ENCODE measurements around the gene ZRANB3. TPM values are rescaled to one million over a fixed set of nuclear protein-coding genes. Genes with fewer than 3 reads are reported as not detected.
"Not testable (repeated sequence)": the region's sequence is repeated elsewhere in the genome, so short reads cannot be mapped to it uniquely, and the experiment has no call there.

Gene ZRANB3
- total RNA-seq, 3 donors from 2014 or later, result 3.2 to 6.1 (median 5.6) TPM

DNA sequence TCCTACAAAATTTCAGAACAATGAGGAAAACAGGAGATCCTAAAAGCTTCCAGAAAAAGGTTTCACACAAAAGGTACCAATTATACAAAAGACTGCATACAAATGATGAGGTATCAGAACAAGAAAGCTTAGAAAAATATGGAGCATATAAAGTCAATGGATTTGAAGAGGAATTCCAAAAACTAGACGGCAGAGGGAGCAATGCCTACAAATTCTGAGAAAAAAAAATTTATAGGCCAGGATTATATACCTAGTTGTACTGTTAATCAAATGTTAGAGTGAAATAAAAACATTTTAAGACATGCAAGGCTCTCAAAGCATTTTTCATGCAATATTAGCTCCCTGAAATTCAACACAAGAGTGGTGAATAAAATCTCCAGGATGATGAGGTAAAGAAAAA is 106.2 kb downstream of the ZRANB3 start:
- Histone ChIP-seq H3K27me3 (no peaks in the 10 kb centered on the region), H3K9me3 (peaks cover 9 to 12% of the 10 kb centered on the region in 2 donors), H3K4me1 (no peaks in the 10 kb centered on the region), H3K4me3 (no peak overlapping the region), H3K36me3 (no peaks in the 10 kb centered on the region), H3K27ac (no peak overlapping the region)
- intact Hi-C loops (cut with DNase I; ENCODE audit: low total_unique reads), result no loop called here
- no peak for DNase-seq (ENCODE audit: low spot score in 2 of 2)
- TF ChIP-seq POLR2A (IDR thresholded peaks at IDR 0.05) (no peak), POLR2AphosphoS5 (IDR thresholded peaks at IDR 0.05) (no peak)
- TF ChIP-seq, protein P1, sequence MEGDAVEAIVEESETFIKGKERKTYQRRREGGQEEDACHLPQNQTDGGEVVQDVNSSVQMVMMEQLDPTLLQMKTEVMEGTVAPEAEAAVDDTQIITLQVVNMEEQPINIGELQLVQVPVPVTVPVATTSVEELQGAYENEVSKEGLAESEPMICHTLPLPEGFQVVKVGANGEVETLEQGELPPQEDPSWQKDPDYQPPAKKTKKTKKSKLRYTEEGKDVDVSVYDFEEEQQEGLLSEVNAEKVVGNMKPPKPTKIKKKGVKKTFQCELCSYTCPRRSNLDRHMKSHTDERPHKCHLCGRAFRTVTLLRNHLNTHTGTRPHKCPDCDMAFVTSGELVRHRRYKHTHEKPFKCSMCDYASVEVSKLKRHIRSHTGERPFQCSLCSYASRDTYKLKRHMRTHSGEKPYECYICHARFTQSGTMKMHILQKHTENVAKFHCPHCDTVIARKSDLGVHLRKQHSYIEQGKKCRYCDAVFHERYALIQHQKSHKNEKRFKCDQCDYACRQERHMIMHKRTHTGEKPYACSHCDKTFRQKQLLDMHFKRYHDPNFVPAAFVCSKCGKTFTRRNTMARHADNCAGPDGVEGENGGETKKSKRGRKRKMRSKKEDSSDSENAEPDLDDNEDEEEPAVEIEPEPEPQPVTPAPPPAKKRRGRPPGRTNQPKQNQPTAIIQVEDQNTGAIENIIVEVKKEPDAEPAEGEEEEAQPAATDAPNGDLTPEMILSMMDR (IDR thresholded peaks at IDR 0.05), result no peak

DNA sequence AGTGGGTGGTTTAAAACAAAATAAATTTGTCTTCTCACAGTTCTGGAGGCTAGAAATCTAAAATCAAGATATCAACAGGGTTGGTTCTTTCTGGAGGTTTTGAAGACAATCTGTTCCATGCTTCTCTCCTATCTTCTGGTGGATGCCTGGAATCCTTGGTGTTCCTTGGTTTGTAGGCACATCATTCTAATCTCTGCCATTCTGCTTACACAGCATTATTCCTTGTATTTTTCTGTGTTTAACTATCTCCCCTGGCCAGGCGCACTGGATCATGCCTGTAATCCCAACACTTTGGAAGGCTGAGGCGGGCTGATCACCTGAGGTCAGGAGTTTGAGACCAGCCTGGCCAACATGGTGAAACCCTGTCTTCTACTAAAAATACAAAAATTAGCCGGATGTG is 108.1 kb downstream of the ZRANB3 start:
- Histone ChIP-seq H3K36me3 (no peaks in the 10 kb centered on the region), H3K4me3 (no peak overlapping the region), H3K27ac (no peak overlapping the region), H3K27me3 (no peaks in the 10 kb centered on the region), H3K4me1 (no peaks in the 10 kb centered on the region), H3K9me3 (peaks cover 10% of the 10 kb centered on the region in 2 donors)
- DNase-seq (ENCODE audit: low spot score in 2 of 2), result no peak
- intact Hi-C loops (cut with DNase I; ENCODE audit: low total_unique reads), result no loop called here
- TF ChIP-seq, protein P1 (IDR thresholded peaks at IDR 0.05), result no peak
- TF ChIP-seq POLR2AphosphoS5 (IDR thresholded peaks at IDR 0.05) (no peak), POLR2A (IDR thresholded peaks at IDR 0.05) (no peak)

DNA sequence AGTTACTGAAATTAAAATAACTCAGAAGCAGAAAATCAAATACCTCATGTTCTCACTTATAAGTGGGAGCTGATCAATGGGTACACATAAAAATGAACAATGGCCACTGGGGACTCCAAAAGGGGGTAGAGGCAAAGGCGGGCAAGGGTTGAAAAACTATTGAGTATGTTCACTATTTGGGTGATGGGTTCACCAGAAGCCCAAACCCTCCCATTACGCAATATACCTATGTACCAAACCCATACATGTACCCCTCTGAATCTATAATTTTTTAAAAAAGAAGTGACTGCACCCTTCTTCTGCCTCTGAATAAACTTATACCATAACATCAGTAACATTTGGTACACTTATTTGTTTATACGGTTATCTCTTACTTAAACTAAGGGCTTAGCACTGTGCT is 119.4 kb downstream of the ZRANB3 start:
- Histone ChIP-seq H3K9me3 (no peaks in the 10 kb centered on the region), H3K27ac (no peak overlapping the region), H3K36me3 (no peaks in the 10 kb centered on the region), H3K27me3 (no peaks in the 10 kb centered on the region), H3K4me3 (no peak overlapping the region), H3K4me1 (no peaks in the 10 kb centered on the region)
- no peak for DNase-seq (ENCODE audit: low spot score in 2 of 2)
- no peak for TF ChIP-seq POLR2A (IDR thresholded peaks at IDR 0.05)
- intact Hi-C loops (cut with DNase I; ENCODE audit: low total_unique reads), result no loop called here

DNA sequence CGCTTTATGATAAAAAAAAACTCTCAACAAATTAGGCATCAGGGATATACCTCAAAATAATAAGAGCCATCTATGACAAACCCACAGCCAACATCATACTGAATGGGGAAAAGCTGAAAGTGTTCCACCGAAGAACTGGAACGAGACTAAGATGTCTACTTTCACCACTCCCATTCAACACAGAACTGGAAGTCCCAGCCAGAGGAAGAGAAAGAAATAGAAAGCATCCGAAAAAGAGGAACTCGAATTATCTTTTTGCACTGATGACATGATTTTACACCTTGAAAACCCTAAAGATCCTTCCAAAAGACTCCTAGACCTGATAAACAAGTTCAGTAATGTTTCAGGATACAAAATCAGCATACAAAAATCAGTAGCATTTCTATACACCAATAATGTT is 121.6 kb downstream of the ZRANB3 start:
- Histone ChIP-seq H3K9me3 (no peaks in the 10 kb centered on the region), H3K4me3 (no peak overlapping the region), H3K4me1 (no peaks in the 10 kb centered on the region), H3K27ac (no peak overlapping the region), H3K36me3 (no peaks in the 10 kb centered on the region), H3K27me3 (no peaks in the 10 kb centered on the region)
- no peak for DNase-seq (ENCODE audit: low spot score in 2 of 2)
- TF ChIP-seq, protein P1 (IDR thresholded peaks at IDR 0.05), result no peak
- intact Hi-C loops (cut with DNase I; ENCODE audit: low total_unique reads), result no loop called here

DNA sequence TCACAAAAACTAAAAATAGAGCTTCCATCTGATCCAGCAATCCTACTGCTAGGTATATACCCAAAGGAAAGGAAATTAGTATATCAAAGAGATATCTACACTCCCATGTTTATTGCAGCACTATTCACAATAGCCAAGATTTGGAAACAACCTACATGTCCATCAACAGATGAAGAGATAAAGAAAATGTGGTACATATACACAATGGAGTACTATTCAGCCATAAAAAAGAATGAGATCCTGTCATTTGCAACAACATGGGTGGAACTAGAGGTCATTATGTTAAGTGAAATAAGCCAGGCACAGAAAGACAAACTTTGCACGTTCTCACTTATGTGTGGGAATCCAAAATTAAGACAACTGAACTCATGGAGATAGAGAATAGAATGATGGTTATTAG is 134.8 kb downstream of the ZRANB3 start:
- DNase-seq (ENCODE audit: low spot score in 2 of 2); H3K27me3 ChIP-seq; H3K27ac ChIP-seq; H3K9me3 ChIP-seq; intact Hi-C loops (cut with DNase I; ENCODE audit: low total_unique reads); H3K4me1 ChIP-seq; H3K4me3 ChIP-seq; H3K36me3 ChIP-seq: not testable (repeated sequence)

DNA sequence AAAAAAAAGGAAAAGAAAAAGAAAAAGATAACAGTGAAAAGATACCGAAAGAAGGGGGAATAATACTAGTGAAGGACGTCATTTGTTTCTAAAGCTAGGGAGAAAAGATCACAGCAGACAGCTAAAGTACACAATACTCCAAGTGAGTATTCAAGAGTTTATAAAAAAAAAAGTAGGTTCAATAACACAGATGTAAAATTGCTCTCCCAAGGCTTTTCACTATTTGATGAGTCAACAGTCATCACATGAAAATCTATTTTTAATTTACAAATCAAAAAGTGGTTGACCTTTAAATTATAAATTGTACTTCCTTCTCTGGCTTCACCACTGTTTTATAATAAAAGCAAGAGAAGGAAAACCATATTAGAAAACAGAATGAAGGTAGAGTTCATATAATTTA is 144.0 kb downstream of the ZRANB3 start:
- intact Hi-C loops (cut with DNase I; ENCODE audit: low total_unique reads), result no loop called here
- TF ChIP-seq POLR2A (IDR thresholded peaks at IDR 0.05) (no peak), POLR2AphosphoS5 (IDR thresholded peaks at IDR 0.05) (no peak)
- TF ChIP-seq, protein P1 (IDR thresholded peaks at IDR 0.05), result no peak
- no peak for DNase-seq (ENCODE audit: low spot score in 2 of 2)

More for the DNA sequence above, 144.0 kb downstream of the ZRANB3 start:
- H3K9me3 ChIP-seq, result peaks cover 3 to 9% of the 10 kb centered on the region in 2 donors
- no peaks in the 10 kb centered on the region for H3K27me3 ChIP-seq
- no peaks in the 10 kb centered on the region for H3K36me3 ChIP-seq
- H3K4me1 ChIP-seq, result no peaks in the 10 kb centered on the region
- H3K4me3 ChIP-seq, result no peak overlapping the region
- no peak overlapping the region for H3K27ac ChIP-seq
